SK-N-SH (cell line): ENCODE measurements around the gene ATP8B1. TPM values are rescaled to one million over a fixed set of nuclear protein-coding genes. Genes with fewer than 3 reads are reported as not detected.
A peak's percentile ranks its signal among the peaks of the same experiment; 100 is the strongest.

Source experiments
- CTCF ChIA-PET: fragments of 300-600, 350-600 bp; formaldehyde crosslinking; extraction: SDS; loops from one replicate; lab custom pipeline; 2021; lab: Yijun Ruan, JAX
- POLR2A ChIA-PET: fragments of 350-600 bp; sonication (Branson Sonifier 250); formaldehyde crosslinking; extraction: SDS; loops from one replicate; lab custom pipeline; 2020; ENCODE audit warnings: antibody characterized with exemption, inconsistent platforms; lab: Yijun Ruan, JAX
- DNase-seq: peaks from one replicate; pipeline ENCODE4 v3.0.0; 2012
- H2AFZ ChIP-seq: fragments of 200-600 bp; sonication (generic); 2 replicates; pipeline ENCODE4 v1.8.1; 2016; ENCODE audit warnings: antibody characterized with exemption, mild to moderate bottlenecking, low read depth
- H3F3A ChIP-seq: fragments of 200-600 bp; sonication (generic); replicated peaks from 2 replicates; pipeline ENCODE3; 2016; ENCODE audit warnings: antibody characterized with exemption, mild to moderate bottlenecking; ENCODE audit not compliant: insufficient read depth
- H3K27ac ChIP-seq, 2 experiments: fragments of 200-500 bp in 1 of 2; fragments of 200-600 bp in 1 of 2; sonication (Bioruptor generic) in 1 of 2; sonication (generic), shearing (Covaris generic) in 1 of 2; 2 replicates each; pipeline versions ENCODE4 v1.5.1 to v1.6.1; 2014 to 2016; ENCODE audit warnings: low read depth in 2 of 2, inconsistent platforms in 1 of 2, low read length in 1 of 2, mild to moderate bottlenecking in 1 of 2, mixed read lengths in 1 of 2
- H3K27me3 ChIP-seq: fragments of 200-600 bp; sonication (generic), shearing (Covaris generic); 2 replicates; pipeline ENCODE4 v1.6.1; 2016; ENCODE audit warnings: mixed run types; ENCODE audit not compliant: insufficient read depth
- H3K36me3 ChIP-seq, 2 experiments: fragments of 200-500 bp in 1 of 2; fragments of 200-600 bp in 1 of 2; sonication (Bioruptor generic) in 1 of 2; sonication (generic) in 1 of 2; replicated peaks in 1 of 2; 2 replicates each; pipeline versions ENCODE3 to v1.5.1; 2014 to 2016; ENCODE audit warnings: low read length in 1 of 2, mild to moderate bottlenecking in 1 of 2; ENCODE audit not compliant: insufficient read depth in 2 of 2, control insufficient read depth in 1 of 2
- H3K4me1 ChIP-seq, 2 experiments: fragments of 200-500 bp in 1 of 2; fragments of 200-600 bp in 1 of 2; sonication (Bioruptor generic) in 1 of 2; sonication (generic), shearing (Covaris generic) in 1 of 2; 2 replicates each; pipeline versions ENCODE4 v1.5.1 to v1.6.1; 2014 to 2016; ENCODE audit warnings: low read depth in 1 of 2, low read length in 1 of 2, mixed run types in 1 of 2; ENCODE audit not compliant: insufficient read depth in 2 of 2, control insufficient read depth in 1 of 2
- H3K4me2 ChIP-seq: fragments of 200-600 bp; sonication (generic), shearing (Covaris generic); 2 replicates; pipeline ENCODE4 v1.6.1; 2017; ENCODE audit warnings: mixed run types
- H3K4me3 ChIP-seq, 2 experiments: fragments of 200-500 bp in 1 of 2; fragments of 200-600 bp in 1 of 2; sonication (Bioruptor generic) in 1 of 2; sonication (generic), shearing (Covaris generic) in 1 of 2; 2 replicates each; pipeline versions ENCODE4 v1.5.1 to v1.8.1; 2014 to 2016; ENCODE audit warnings: low read depth in 2 of 2, inconsistent platforms in 1 of 2, low read length in 1 of 2, mild to moderate bottlenecking in 1 of 2, mixed read lengths in 1 of 2, moderate library complexity in 1 of 2
- H3K79me2 ChIP-seq: fragments of 200-600 bp; sonication (generic); 2 replicates; pipeline ENCODE4 v1.8.1; 2017; ENCODE audit warnings: mild to moderate bottlenecking; ENCODE audit not compliant: insufficient read depth
- H3K9ac ChIP-seq: fragments of 200-600 bp; sonication (generic); 2 replicates; pipeline ENCODE4 v1.6.1; 2017; ENCODE audit warnings: mixed run types
- H3K9me2 ChIP-seq: fragments of 200-600 bp; sonication (generic); 2 replicates; pipeline ENCODE4 v1.6.1; 2017; ENCODE audit warnings: mixed run types
- H3K9me3 ChIP-seq: fragments of 200-600 bp; sonication (generic); 2 replicates; pipeline ENCODE4 v1.6.1; 2017; ENCODE audit warnings: mixed run types, mild to moderate bottlenecking, moderate library complexity
- H4K20me1 ChIP-seq: fragments of 200-600 bp; sonication (generic); 2 replicates; pipeline ENCODE4 v1.6.1; 2017; ENCODE audit warnings: mild to moderate bottlenecking, mixed run types; ENCODE audit not compliant: insufficient read depth
- ELF1 ChIP-seq: IDR thresholded peaks from 2 replicates; pipeline ENCODE4 v1.4.0; 2012
- EP300 ChIP-seq, 2 experiments: IDR thresholded peaks; 2 replicates each; pipeline versions ENCODE4 v1.4.0 to v1.6.1; 2012; ENCODE audit warnings: borderline replicate concordance in 1 of 2, low read depth in 1 of 2, low read length in 1 of 2
- EZH2phosphoT487 ChIP-seq: fragments of 200-600 bp; sonication (generic); IDR thresholded peaks from 2 replicates; pipeline ENCODE4 v1.6.1; 2017; ENCODE audit warnings: low read depth, mixed run types, mild to moderate bottlenecking, antibody characterized with exemption, moderate library complexity, borderline replicate concordance
- FOSL2 ChIP-seq: IDR thresholded peaks from 2 replicates; pipeline ENCODE4 v1.4.0; 2012; ENCODE audit warnings: low read depth, mild to moderate bottlenecking, moderate library complexity, borderline replicate concordance
- FOXJ3 ChIP-seq: sonication (generic); formaldehyde crosslinking; IDR thresholded peaks from 2 replicates; pipeline ENCODE4 v1.5.1; 2020; ENCODE audit warnings: mild to moderate bottlenecking, missing genetic modification reagents
- FOXM1 ChIP-seq: IDR thresholded peaks from 2 replicates; pipeline ENCODE4 v1.4.0; 2012; ENCODE audit warnings: low read depth, mild to moderate bottlenecking
- GABPA ChIP-seq: IDR thresholded peaks from 2 replicates; pipeline ENCODE4 v1.4.0; 2012; ENCODE audit warnings: low read depth, mild to moderate bottlenecking
- GATA2 ChIP-seq: sonication (generic); formaldehyde crosslinking; IDR thresholded peaks from 2 replicates; pipeline ENCODE4 v1.5.0; 2020; ENCODE audit warnings: mild to moderate bottlenecking, missing genetic modification reagents
- JUND ChIP-seq: IDR thresholded peaks from 2 replicates; pipeline ENCODE4 v1.4.0; 2012
- MEF2A ChIP-seq: IDR thresholded peaks from 2 replicates; pipeline ENCODE4 v1.4.0; 2012; ENCODE audit warnings: low read depth, borderline replicate concordance
- NFIC ChIP-seq: IDR thresholded peaks from 2 replicates; pipeline ENCODE4 v1.4.0; 2012; ENCODE audit warnings: borderline replicate concordance
- NRF1 ChIP-seq: IDR thresholded peaks from 2 replicates; pipeline ENCODE4 v1.6.1; 2012; ENCODE audit warnings: low read depth, mild to moderate bottlenecking, low read length
- POLR2AphosphoS5 ChIP-seq: IDR thresholded peaks from 2 replicates; pipeline ENCODE4 v1.6.1; 2012; ENCODE audit warnings: low read depth, low read length
- RAD21 ChIP-seq: IDR thresholded peaks from 2 replicates; pipeline ENCODE4 v1.6.1; 2012; ENCODE audit warnings: mild to moderate bottlenecking, low read length
- RFX5 ChIP-seq: IDR thresholded peaks from 2 replicates; pipeline ENCODE4 v1.6.1; 2012; ENCODE audit warnings: mild to moderate bottlenecking, improper control_type of control experiment, low read length
- SIN3A ChIP-seq: IDR thresholded peaks from 2 replicates; pipeline ENCODE4 v1.6.1; 2012; ENCODE audit warnings: low read depth, mild to moderate bottlenecking, low read length, moderate library complexity, borderline replicate concordance
- TAF1 ChIP-seq: IDR thresholded peaks from 2 replicates; pipeline ENCODE4 v1.6.1; 2012; ENCODE audit warnings: low read depth, mild to moderate bottlenecking, low read length, moderate library complexity, borderline replicate concordance
- TCF12 ChIP-seq: IDR thresholded peaks from 2 replicates; pipeline ENCODE4 v1.4.0; 2012
- TEAD4 ChIP-seq: IDR thresholded peaks from 2 replicates; pipeline ENCODE4 v1.4.0; 2012; ENCODE audit warnings: mild to moderate bottlenecking, borderline replicate concordance; ENCODE audit not compliant: insufficient read depth
- YY1 ChIP-seq: IDR thresholded peaks from 2 replicates; pipeline ENCODE4 v1.4.0; 2012; ENCODE audit warnings: low read depth, mild to moderate bottlenecking
- WGBS: methylation state at CpG from one replicate; pipeline ENCODE4 v1.1.6; 2017; ENCODE audit warnings: low lambda C conversion rate; 5-methylcytosine and 5-hydroxymethylcytosine counted together
- polyA plus RNA-seq, 3 experiments: library from polyadenylated mRNA; depleted of rRNA; stranded (reverse); fragments of >200 nt; gene quantifications; 2 replicates each; pipeline ENCODE4 v1.2.3, GENCODE V29; 2012
- TF ChIP-seq, protein P1 (sequence below): IDR thresholded peaks from 2 replicates; pipeline ENCODE4 v1.4.0; 2012; ENCODE audit warnings: low read depth
- TF ChIP-seq, protein P2 (sequence below): fragments of 150-350 bp; IDR thresholded peaks from 2 replicates; pipeline ENCODE4 v1.6.1; 2017; ENCODE audit warnings: antibody characterized with exemption, low read length, low read depth, borderline replicate concordance
- TF ChIP-seq, protein P3 (sequence below): fragments of 150-350 bp; IDR thresholded peaks from 2 replicates; pipeline ENCODE4 v1.6.1; 2016; ENCODE audit warnings: mild to moderate bottlenecking, low read depth, low read length
- TF ChIP-seq, protein P4 (sequence below): IDR thresholded peaks from 2 replicates; pipeline ENCODE4; 2012
- TF ChIP-seq, protein P5 (sequence below): IDR thresholded peaks from 2 replicates; pipeline ENCODE4 v1.6.1; 2012; ENCODE audit warnings: mild to moderate bottlenecking, low read depth, low read length, moderate library complexity
- TF ChIP-seq, protein P6 (sequence below): IDR thresholded peaks from 2 replicates; pipeline ENCODE4 v1.4.0; 2012; ENCODE audit warnings: low read depth, borderline replicate concordance

ATP8B1 gene
- polyA plus RNA-seq, 1 of the 3 experiments (the other 2 are of a cell fraction) = 43.8 TPM

DNA sequence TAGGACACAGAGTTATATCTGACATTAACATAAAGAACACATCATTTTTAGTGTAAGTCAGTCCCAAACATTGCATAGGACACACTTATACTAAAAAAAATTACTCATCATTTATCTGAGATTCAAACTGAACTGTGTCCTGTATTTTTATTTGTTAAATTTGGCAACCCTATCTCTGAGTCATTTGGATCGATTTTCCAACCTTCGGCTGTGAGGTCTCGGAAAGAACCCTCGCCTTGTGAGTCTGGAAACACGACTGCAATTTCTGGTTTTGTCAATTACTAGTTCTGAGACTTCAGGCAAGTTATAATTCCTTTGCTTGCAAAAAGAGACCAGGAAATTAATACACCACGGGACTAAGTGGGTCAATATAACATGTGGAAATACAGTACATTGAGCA lies 14.0 kb downstream of the ATP8B1 start:
- H3K79me2 ChIP-seq = peaks cover 94% of the 10 kb centered on the region
- ChIA-PET CTCF (no interaction called here), POLR2A (no interaction called here)
- no peaks in the 10 kb centered on the region for H3K9me2 ChIP-seq
- H3K4me1 ChIP-seq = peaks cover 0 to 65% of the 10 kb centered on the region in 2 experiments; a peak in 3 of 4 replicates
- peak overlapping the region; percentile 50; the same call in 1 of the 2 replicates for H3K9ac ChIP-seq
- peaks cover 44% of the 10 kb centered on the region for H4K20me1 ChIP-seq
- H3K9me3 ChIP-seq = no peaks in the 10 kb centered on the region
- H3K4me3 ChIP-seq = peak overlapping the region; percentile 15 to 41; a peak in 3 of 4 replicates
- peaks cover 52% of the 10 kb centered on the region for H3F3A ChIP-seq
- H3K36me3 ChIP-seq = peaks cover 0 to 23% of the 10 kb centered on the region in 2 experiments
- 10% methylated on average over 6 of the region's 6 CpGs for WGBS
- no peak for DNase-seq
- no peak overlapping the region for H2AFZ ChIP-seq
- H3K27ac ChIP-seq = peak overlapping the region; percentile 79 to 97; a peak in 3 of 4 replicates
- peak overlapping the region; percentile 79 for H3K4me2 ChIP-seq
- H3K27me3 ChIP-seq = no peaks in the 10 kb centered on the region
- no peak for TF ChIP-seq FOXM1
- TF ChIP-seq TEAD4 = 0 out of 2 replicates have a peak, but pooled peaks have one; percentile 3
- TF ChIP-seq, protein P1, sequence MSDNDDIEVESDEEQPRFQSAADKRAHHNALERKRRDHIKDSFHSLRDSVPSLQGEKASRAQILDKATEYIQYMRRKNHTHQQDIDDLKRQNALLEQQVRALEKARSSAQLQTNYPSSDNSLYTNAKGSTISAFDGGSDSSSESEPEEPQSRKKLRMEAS = 0 out of 2 replicates have a peak, but pooled peaks have one; percentile 19
- TF ChIP-seq GATA2 = no peak
- no peak for TF ChIP-seq POLR2AphosphoS5
- TF ChIP-seq RAD21 = no peak
- TF ChIP-seq, protein P2, sequence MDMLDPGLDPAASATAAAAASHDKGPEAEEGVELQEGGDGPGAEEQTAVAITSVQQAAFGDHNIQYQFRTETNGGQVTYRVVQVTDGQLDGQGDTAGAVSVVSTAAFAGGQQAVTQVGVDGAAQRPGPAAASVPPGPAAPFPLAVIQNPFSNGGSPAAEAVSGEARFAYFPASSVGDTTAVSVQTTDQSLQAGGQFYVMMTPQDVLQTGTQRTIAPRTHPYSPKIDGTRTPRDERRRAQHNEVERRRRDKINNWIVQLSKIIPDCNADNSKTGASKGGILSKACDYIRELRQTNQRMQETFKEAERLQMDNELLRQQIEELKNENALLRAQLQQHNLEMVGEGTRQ = no peak
- TF ChIP-seq EZH2phosphoT487 = no peak
- TF ChIP-seq, protein P3, sequence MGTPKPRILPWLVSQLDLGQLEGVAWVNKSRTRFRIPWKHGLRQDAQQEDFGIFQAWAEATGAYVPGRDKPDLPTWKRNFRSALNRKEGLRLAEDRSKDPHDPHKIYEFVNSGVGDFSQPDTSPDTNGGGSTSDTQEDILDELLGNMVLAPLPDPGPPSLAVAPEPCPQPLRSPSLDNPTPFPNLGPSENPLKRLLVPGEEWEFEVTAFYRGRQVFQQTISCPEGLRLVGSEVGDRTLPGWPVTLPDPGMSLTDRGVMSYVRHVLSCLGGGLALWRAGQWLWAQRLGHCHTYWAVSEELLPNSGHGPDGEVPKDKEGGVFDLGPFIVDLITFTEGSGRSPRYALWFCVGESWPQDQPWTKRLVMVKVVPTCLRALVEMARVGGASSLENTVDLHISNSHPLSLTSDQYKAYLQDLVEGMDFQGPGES = no peak
- TF ChIP-seq NRF1 = no peak
- no peak for TF ChIP-seq ELF1
- TF ChIP-seq TCF12 = no peak
- no peak for TF ChIP-seq EP300 (IDR thresholded peaks at IDR 0.05; ENCODE audit: borderline replicate concordance in 1 of 2, low read depth in 1 of 2, low read length in 1 of 2)
- no peak for TF ChIP-seq TAF1
- TF ChIP-seq MEF2A = no peak
- peak; percentile 23; the same call in 1 of the 2 replicates for TF ChIP-seq JUND
- TF ChIP-seq, protein P4, sequence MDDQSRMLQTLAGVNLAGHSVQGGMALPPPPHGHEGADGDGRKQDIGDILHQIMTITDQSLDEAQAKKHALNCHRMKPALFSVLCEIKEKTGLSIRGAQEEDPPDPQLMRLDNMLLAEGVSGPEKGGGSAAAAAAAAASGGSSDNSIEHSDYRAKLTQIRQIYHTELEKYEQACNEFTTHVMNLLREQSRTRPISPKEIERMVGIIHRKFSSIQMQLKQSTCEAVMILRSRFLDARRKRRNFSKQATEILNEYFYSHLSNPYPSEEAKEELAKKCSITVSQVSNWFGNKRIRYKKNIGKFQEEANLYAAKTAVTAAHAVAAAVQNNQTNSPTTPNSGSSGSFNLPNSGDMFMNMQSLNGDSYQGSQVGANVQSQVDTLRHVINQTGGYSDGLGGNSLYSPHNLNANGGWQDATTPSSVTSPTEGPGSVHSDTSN = no peak
- TF ChIP-seq, protein P5, sequence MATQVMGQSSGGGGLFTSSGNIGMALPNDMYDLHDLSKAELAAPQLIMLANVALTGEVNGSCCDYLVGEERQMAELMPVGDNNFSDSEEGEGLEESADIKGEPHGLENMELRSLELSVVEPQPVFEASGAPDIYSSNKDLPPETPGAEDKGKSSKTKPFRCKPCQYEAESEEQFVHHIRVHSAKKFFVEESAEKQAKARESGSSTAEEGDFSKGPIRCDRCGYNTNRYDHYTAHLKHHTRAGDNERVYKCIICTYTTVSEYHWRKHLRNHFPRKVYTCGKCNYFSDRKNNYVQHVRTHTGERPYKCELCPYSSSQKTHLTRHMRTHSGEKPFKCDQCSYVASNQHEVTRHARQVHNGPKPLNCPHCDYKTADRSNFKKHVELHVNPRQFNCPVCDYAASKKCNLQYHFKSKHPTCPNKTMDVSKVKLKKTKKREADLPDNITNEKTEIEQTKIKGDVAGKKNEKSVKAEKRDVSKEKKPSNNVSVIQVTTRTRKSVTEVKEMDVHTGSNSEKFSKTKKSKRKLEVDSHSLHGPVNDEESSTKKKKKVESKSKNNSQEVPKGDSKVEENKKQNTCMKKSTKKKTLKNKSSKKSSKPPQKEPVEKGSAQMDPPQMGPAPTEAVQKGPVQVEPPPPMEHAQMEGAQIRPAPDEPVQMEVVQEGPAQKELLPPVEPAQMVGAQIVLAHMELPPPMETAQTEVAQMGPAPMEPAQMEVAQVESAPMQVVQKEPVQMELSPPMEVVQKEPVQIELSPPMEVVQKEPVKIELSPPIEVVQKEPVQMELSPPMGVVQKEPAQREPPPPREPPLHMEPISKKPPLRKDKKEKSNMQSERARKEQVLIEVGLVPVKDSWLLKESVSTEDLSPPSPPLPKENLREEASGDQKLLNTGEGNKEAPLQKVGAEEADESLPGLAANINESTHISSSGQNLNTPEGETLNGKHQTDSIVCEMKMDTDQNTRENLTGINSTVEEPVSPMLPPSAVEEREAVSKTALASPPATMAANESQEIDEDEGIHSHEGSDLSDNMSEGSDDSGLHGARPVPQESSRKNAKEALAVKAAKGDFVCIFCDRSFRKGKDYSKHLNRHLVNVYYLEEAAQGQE = no peak
- peak; percentile 64; the same call in 1 of the 2 replicates for TF ChIP-seq NFIC
- no peak for TF ChIP-seq SIN3A
- no peak for TF ChIP-seq FOXJ3 (CRISPR knock-in tag)
- TF ChIP-seq FOSL2 = peak; percentile 73; the same call in 1 of the 2 replicates
- no peak for TF ChIP-seq GABPA
- TF ChIP-seq, protein P6, sequence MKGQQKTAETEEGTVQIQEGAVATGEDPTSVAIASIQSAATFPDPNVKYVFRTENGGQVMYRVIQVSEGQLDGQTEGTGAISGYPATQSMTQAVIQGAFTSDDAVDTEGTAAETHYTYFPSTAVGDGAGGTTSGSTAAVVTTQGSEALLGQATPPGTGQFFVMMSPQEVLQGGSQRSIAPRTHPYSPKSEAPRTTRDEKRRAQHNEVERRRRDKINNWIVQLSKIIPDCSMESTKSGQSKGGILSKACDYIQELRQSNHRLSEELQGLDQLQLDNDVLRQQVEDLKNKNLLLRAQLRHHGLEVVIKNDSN = no peak
- TF ChIP-seq RFX5 = no peak
- TF ChIP-seq YY1 = no peak
